ENCODE data around the gene CDKN1A.

CDKN1A gene

GRCh38 chr6:36699348-36699747 is 20.8 kb downstream of the CDKN1A start:
- in situ Hi-C loops (cut with MboI; ENCODE audit: low sequenced_read_pairs, unreplicated experiment), result no loop called here
- DNase-seq (ENCODE audit: low spot score), result no peak
- no peak for TF ChIP-seq CTCF (IDR thresholded peaks at IDR 0.05; ENCODE audit: borderline replicate concordance, control extremely low read depth, extremely low read depth, insufficient read depth, missing control alignments)

- in situ Hi-C loops (cut with MboI; ENCODE audit: low sequenced_read_pairs, unreplicated experiment), result no loop called here
- TF ChIP-seq CTCF (IDR thresholded peaks at IDR 0.05; ENCODE audit: borderline replicate concordance, control extremely low read depth, extremely low read depth, insufficient read depth, missing control alignments), result no peak
Observed at GRCh38 chr6:36700071-36700812, 21.7 kb downstream of the CDKN1A start.

GRCh38 chr6:36700831-36701230 is 22.3 kb downstream of the CDKN1A start:
- in situ Hi-C loops (cut with MboI; ENCODE audit: low sequenced_read_pairs, unreplicated experiment), result no loop called here
- DNase-seq (ENCODE audit: low spot score), result no peak

More at GRCh38 chr6:36700071-36700812, 21.7 kb downstream of the CDKN1A start:
- no peak for DNase-seq (ENCODE audit: low spot score)

GRCh38 chr6:36701401-36701991 is 23.0 kb downstream of the CDKN1A start:
- no peak for DNase-seq (ENCODE audit: low spot score)
- TF ChIP-seq CTCF (IDR thresholded peaks at IDR 0.05; ENCODE audit: borderline replicate concordance, control extremely low read depth, extremely low read depth, insufficient read depth, missing control alignments), result no peak
- in situ Hi-C loops (cut with MboI; ENCODE audit: low sequenced_read_pairs, unreplicated experiment), result no loop called here

More at GRCh38 chr6:36700831-36701230, 22.3 kb downstream of the CDKN1A start:
- TF ChIP-seq CTCF (IDR thresholded peaks at IDR 0.05; ENCODE audit: borderline replicate concordance, control extremely low read depth, extremely low read depth, insufficient read depth, missing control alignments), result no peak

GRCh38 chr6:36702656-36703055 is 24.1 kb downstream of the CDKN1A start:
- no peak for TF ChIP-seq CTCF (IDR thresholded peaks at IDR 0.05; ENCODE audit: borderline replicate concordance, control extremely low read depth, extremely low read depth, insufficient read depth, missing control alignments)
- no peak for DNase-seq (ENCODE audit: low spot score)
- in situ Hi-C loops (cut with MboI; ENCODE audit: low sequenced_read_pairs, unreplicated experiment), result no loop called here

GRCh38 chr6:36703081-36703606 is 24.6 kb downstream of the CDKN1A start:
- in situ Hi-C loops (cut with MboI; ENCODE audit: low sequenced_read_pairs, unreplicated experiment), result no loop called here
- TF ChIP-seq CTCF (IDR thresholded peaks at IDR 0.05; ENCODE audit: borderline replicate concordance, control extremely low read depth, extremely low read depth, insufficient read depth, missing control alignments), result no peak
- no peak for DNase-seq (ENCODE audit: low spot score)

Measured in GM13976 (cell line).